CD4-positive, alpha-beta memory T cell (primary cell): ENCODE measurements around the gene PNMT. TPM values are rescaled to one million over a fixed set of nuclear protein-coding genes. Genes with fewer than 3 reads are reported as not detected.

Experiments used
- CTCF ChIA-PET: fragments of 350-600 bp; sonication (Branson Sonifier 250); formaldehyde crosslinking; loops from one replicate; lab custom pipeline; 2021; ENCODE audit warnings: inconsistent platforms; ENCODE audit not compliant: partially characterized antibody; lab: Charles Lee
- POLR2A ChIA-PET: fragments of 350-600 bp; sonication (Branson Sonifier 250); formaldehyde crosslinking; loops from one replicate; lab custom pipeline; 2021; ENCODE audit not compliant: partially characterized antibody; lab: Charles Lee
- DNase-seq, 5 donors: peaks; one replicate each; pipeline versions ENCODE4 v3.0.0 to v3.0.0-alpha.2; 2020 to 2022; ENCODE audit warnings: mixed read lengths in 1 of 5
- H3K27ac ChIP-seq: one replicate; pipeline ENCODE4 v1.7.0; 2013; ENCODE audit warnings: low read depth, low read length
- H3K27me3 ChIP-seq: 2 replicates; pipeline ENCODE4 v1.7.0; 2013; ENCODE audit warnings: mild to moderate bottlenecking, low read length, moderate library complexity; ENCODE audit not compliant: insufficient read depth
- H3K36me3 ChIP-seq: 2 replicates; pipeline ENCODE4 v1.7.0; 2013; ENCODE audit warnings: mild to moderate bottlenecking, low read length, moderate library complexity; ENCODE audit not compliant: insufficient read depth
- H3K4me1 ChIP-seq: 2 replicates; pipeline ENCODE4 v1.7.0; 2013; ENCODE audit warnings: mild to moderate bottlenecking, low read length, moderate library complexity; ENCODE audit not compliant: insufficient read depth
- H3K4me3 ChIP-seq, 2 donors: one replicate each; pipeline ENCODE4 v1.7.0; 2013; ENCODE audit warnings: low read length in 2 of 2, mild to moderate bottlenecking in 1 of 2
- H3K9me3 ChIP-seq, 2 donors: one replicate each; pipeline ENCODE4 v1.7.0; 2013; ENCODE audit warnings: low read length in 2 of 2, control low read depth in 1 of 2; ENCODE audit not compliant: control insufficient read depth in 1 of 2
- H3K27ac Mint-ChIP-seq, 7 donors: one replicate each; pipeline ENCODE4 v1.8.0; 2020 to 2021; ENCODE audit warnings: mixed read lengths in 7 of 7, mild to moderate bottlenecking in 6 of 7, inconsistent platforms in 3 of 7, moderate library complexity in 3 of 7
- H3K27me3 Mint-ChIP-seq, 2 donors: one replicate each; pipeline ENCODE4 v1.8.0; 2020 to 2021; ENCODE audit warnings: mixed read lengths in 2 of 2
- H3K36me3 Mint-ChIP-seq, 2 donors: one replicate each; pipeline ENCODE4 v1.8.0; 2020 to 2021; ENCODE audit warnings: mixed read lengths in 2 of 2, inconsistent platforms in 1 of 2, mild to moderate bottlenecking in 1 of 2
- H3K4me1 Mint-ChIP-seq, 4 donors: one replicate each; pipeline ENCODE4 v1.8.0; 2020 to 2021; ENCODE audit warnings: mixed read lengths in 4 of 4, mild to moderate bottlenecking in 1 of 4
- H3K4me3 Mint-ChIP-seq, 8 donors: one replicate each; pipeline ENCODE4 v1.8.0; 2020 to 2021; ENCODE audit warnings: mixed read lengths in 8 of 8, mild to moderate bottlenecking in 7 of 8, moderate library complexity in 6 of 8, inconsistent platforms in 3 of 8
- H3K9me3 Mint-ChIP-seq, 8 donors: one replicate each; pipeline ENCODE4 v1.8.0; 2020 to 2021; ENCODE audit warnings: mixed read lengths in 8 of 8, mild to moderate bottlenecking in 5 of 8, inconsistent platforms in 3 of 8, moderate library complexity in 1 of 8
- intact Hi-C: fragments of 100-400 bp; cut with micrococcal nuclease; formaldehyde crosslinking; loops from one replicate; pipeline ENCODE4 v1.15.1; 2023
- polyA plus RNA-seq, 2 donors: library from polyadenylated mRNA; unstranded; fragments of 300-500 nt; fragmentation: Illumina TruSeq; gene quantifications; one replicate each; pipeline ENCODE4 v1.2.3, GENCODE V29; 2021
- total RNA-seq, 2 experiments: library from RNA; stranded (reverse); gene quantifications; one replicate each; pipeline ENCODE4 v1.2.3, GENCODE V29; 2021

PNMT gene
- total and polyA plus RNA-seq, 4 experiments from 2014 or later: 0.55 TPM; not detected in 3

DNA sequence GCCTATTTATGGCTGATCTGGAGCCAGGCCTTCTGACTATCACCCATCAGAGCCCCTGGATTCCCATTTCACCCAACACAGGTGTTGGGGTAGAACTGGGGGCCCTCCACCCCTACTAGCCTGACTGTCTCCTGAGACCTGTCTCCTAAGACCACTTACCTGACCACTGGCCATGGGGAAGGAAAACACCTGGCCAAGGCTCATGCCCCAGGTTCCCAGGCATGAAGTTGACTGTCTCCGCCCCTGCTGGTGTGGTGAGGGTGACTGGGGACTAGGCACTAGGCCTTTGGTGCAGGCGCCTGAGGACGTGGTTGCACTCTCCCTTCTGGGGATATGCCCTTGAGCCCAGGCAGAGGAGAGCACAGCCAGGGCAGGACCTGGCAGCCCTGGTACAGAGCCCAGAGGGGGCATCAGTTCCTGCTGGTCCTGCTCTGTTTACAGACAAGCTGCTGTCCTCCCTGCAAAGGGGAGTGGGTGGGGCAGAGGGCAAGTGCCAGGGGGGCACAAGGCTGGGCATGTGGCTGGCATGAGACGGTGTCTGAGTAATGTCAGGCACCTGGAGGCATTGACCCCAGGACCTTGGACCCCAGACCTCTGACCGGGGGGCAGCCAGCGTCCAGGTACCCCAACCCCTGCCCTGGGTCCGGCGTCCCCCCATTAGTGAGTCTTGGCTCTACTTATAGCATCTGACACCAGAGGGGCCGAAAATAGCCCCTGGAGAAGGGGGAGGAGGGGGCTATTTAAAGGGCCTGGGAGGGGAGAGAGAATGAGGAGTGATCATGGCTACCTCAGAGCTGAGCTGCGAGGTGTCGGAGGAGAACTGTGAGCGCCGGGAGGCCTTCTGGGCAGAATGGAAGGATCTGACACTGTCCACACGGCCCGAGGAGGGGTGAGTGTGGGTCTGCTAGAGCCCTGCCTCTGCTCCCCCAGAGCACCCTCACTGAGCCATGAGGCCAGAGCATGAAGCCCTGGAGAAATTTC, 3.4 kb upstream of the PNMT start, which contains the start of gene TCAP:
TSS of gene TCAP (plus strand) at position 769 of the 981 bp plus-strand sequence. CDS start at position 780, 11 bp downstream.
- no peak within 1 kb of the TSS for H3K4me3 ChIP-seq
- no peaks in the 10 kb centered on the region for H3K9me3 Mint-ChIP-seq
- ChIA-PET POLR2A (interaction anchor here (1.4 to 4.1 kb wide), 3 partner anchors 11 to 23 kb away, joined by 3 to 22 read pairs (median 7); partner anchors contain the start of gene PGAP3), CTCF (interaction anchor here (1.0 to 4.3 kb wide), 4 partner anchors 8 to 43 kb away, joined by 3 to 41 read pairs (median 4); no protein-coding TSS in a partner anchor)
- peaks cover 12% of the 10 kb centered on the region for H3K27me3 ChIP-seq
- peaks cover 4 to 9% of the 10 kb centered on the region in 2 donors for H3K27me3 Mint-ChIP-seq
- no peak for DNase-seq
- H3K27ac Mint-ChIP-seq: peak within 1 kb of the TSS in 3 of 7 donors; percentile 8 to 59 (median 29)
- H3K4me3 Mint-ChIP-seq: peak within 1 kb of the TSS in 3 of 8 donors; percentile 25 to 73 (median 31)
- H3K27ac ChIP-seq: no peak within 1 kb of the TSS
- H3K4me1 ChIP-seq: peaks cover 12% of the 10 kb centered on the region
- H3K36me3 Mint-ChIP-seq: peaks cover 8 to 25% of the 10 kb centered on the region in 2 donors
- H3K36me3 ChIP-seq: peaks cover 26% of the 10 kb centered on the region
- H3K9me3 ChIP-seq: no peaks in the 10 kb centered on the region
- intact Hi-C loops: no loop called here
- H3K4me1 Mint-ChIP-seq: peaks cover 4 to 16% (median 6%) of the 10 kb centered on the region in 4 donors

DNA sequence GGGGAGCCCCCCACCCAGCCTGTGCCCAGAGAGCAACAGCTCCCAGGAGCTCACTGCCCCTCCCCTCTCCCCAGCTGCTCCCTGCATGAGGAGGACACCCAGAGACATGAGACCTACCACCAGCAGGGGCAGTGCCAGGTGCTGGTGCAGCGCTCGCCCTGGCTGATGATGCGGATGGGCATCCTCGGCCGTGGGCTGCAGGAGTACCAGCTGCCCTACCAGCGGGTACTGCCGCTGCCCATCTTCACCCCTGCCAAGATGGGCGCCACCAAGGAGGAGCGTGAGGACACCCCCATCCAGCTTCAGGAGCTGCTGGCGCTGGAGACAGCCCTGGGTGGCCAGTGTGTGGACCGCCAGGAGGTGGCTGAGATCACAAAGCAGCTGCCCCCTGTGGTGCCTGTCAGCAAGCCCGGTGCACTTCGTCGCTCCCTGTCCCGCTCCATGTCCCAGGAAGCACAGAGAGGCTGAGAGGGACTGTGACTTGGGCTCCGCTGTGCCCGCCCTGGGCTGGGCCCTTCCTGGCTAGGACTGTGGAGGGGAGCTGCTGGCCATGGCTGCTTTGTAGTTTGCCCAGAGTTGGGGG, 2.5 kb upstream of the PNMT start:
- H3K27ac Mint-ChIP-seq: peak overlapping the region in 2 of 7 donors; percentile 29 to 59
- no peaks in the 10 kb centered on the region for H3K9me3 Mint-ChIP-seq
- Histone ChIP-seq H3K36me3 (peaks cover 17% of the 10 kb centered on the region), H3K4me3 (no peak overlapping the region), H3K4me1 (peaks cover 12% of the 10 kb centered on the region), H3K9me3 (no peaks in the 10 kb centered on the region), H3K27me3 (peaks cover 12% of the 10 kb centered on the region), H3K27ac (no peak overlapping the region)
- DNase-seq: no peak
- intact Hi-C loops: no loop called here
- H3K27me3 Mint-ChIP-seq: peaks cover 4 to 10% of the 10 kb centered on the region in 2 donors
- ChIA-PET POLR2A (interaction anchor here (1.4 to 4.1 kb wide), 4 partner anchors 10 to 64 kb away, joined by 3 to 22 read pairs (median 6); partner anchors contain the start of genes MIEN1 and PGAP3), CTCF (interaction anchor here (0.7 to 4.3 kb wide), 5 partner anchors 10 to 137 kb away, joined by 4 to 41 read pairs (median 7); no protein-coding TSS in a partner anchor)
- peaks cover 4 to 16% (median 6%) of the 10 kb centered on the region in 4 donors for H3K4me1 Mint-ChIP-seq
- peaks cover 8 to 17% of the 10 kb centered on the region in 2 donors for H3K36me3 Mint-ChIP-seq
- peak overlapping the region in 3 of 8 donors; percentile 25 to 73 (median 31) for H3K4me3 Mint-ChIP-seq

DNA sequence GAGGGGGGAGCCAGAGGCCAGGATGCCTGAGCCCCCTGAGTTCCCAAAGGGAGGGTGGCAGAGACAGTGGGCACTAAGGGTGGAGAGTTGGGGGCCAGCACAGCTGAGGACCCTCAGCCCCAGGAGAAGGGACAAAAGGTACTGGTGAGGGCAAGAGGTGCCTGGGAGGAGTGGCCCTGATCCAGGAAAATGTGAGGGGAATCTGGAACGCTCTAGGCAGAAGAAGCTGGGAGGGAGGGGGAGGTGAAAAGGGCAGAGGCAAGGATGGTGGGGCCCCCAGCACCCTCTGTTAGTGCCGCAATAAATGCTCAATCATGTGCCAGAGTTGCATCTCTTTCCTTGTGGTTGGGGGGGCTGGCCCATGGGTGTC, 2.0 kb upstream of the PNMT start:
- Histone ChIP-seq H3K27ac (no peak overlapping the region), H3K9me3 (no peaks in the 10 kb centered on the region), H3K27me3 (peaks cover 12% of the 10 kb centered on the region), H3K4me1 (peaks cover 12% of the 10 kb centered on the region), H3K4me3 (no peak overlapping the region), H3K36me3 (peaks cover 13% of the 10 kb centered on the region)
- POLR2A ChIA-PET: interaction anchor here (1.4 to 4.1 kb wide), 5 partner anchors 10 to 64 kb away, joined by 3 to 22 read pairs (median 7); partner anchors contain the start of genes MIEN1 and PGAP3
- Mint-ChIP-seq H3K4me3 (no peak overlapping the region), H3K27ac (peak overlapping the region in 1 of 7 donors; percentile 59), H3K9me3 (no peaks in the 10 kb centered on the region), H3K4me1 (peaks cover 4 to 16% (median 6%) of the 10 kb centered on the region in 4 donors), H3K36me3 (peaks cover 5 to 14% of the 10 kb centered on the region in 2 donors), H3K27me3 (peaks cover 4 to 10% of the 10 kb centered on the region in 2 donors)
- CTCF ChIA-PET: interaction anchor here (0.6 to 4.3 kb wide), 7 partner anchors 10 to 136 kb away, joined by 3 to 41 read pairs (median 7); no protein-coding TSS in a partner anchor
- intact Hi-C loops: no loop called here
- no peak for DNase-seq

DNA sequence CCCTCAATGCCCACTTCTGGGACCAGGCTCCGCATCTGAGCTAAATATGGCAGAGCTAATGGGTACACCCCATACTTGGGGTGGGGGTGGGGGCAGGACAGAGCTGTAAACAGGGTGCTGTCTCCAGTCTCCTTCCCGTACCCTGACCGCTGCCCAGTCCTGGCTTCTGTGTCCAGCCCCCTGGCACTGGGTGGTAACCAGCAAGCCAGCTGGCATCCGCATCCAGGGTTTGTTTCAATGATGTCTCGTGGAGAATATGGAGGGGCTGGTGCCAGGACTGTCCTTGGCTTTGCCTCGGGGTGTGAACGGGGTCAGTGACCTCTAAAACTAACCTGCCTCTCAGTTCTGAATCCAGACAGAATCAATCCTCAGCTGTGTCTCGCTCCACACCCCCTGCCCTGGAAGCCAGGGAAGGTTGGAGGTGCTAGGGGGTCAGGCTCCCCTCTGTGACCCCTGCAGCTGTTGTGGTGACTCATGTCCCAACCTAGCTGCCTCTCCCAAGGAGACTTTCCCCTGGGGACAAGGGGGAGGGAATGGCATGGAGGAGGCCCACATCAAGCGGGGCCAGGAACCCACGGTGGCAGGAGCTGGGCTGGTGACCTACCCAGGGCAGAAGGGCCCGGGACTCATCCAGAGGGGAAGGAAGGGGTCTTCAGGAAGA, 1.5 kb upstream of the PNMT start:
- DNase-seq: no peak
- peak overlapping the region in 2 of 7 donors; percentile 24 to 59 for H3K27ac Mint-ChIP-seq
- H3K27me3 Mint-ChIP-seq: peaks cover 4 to 10% of the 10 kb centered on the region in 2 donors
- ChIA-PET POLR2A (interaction anchor here (1.2 to 4.1 kb wide), 6 partner anchors 9 to 63 kb away, joined by 3 to 22 read pairs (median 6); partner anchors contain the start of genes MIEN1 and PGAP3), CTCF (interaction anchor here (0.6 to 4.3 kb wide), 8 partner anchors 9 to 62 kb away, joined by 3 to 41 read pairs (median 6); no protein-coding TSS in a partner anchor)
- Histone ChIP-seq H3K4me3 (no peak overlapping the region), H3K27me3 (peaks cover 12% of the 10 kb centered on the region), H3K4me1 (peaks cover 12% of the 10 kb centered on the region), H3K27ac (no peak overlapping the region), H3K36me3 (peaks cover 7% of the 10 kb centered on the region), H3K9me3 (no peaks in the 10 kb centered on the region)
- peak overlapping the region in 6 of 8 donors; percentile 36 to 68 (median 50) for H3K4me3 Mint-ChIP-seq
- H3K36me3 Mint-ChIP-seq: peaks cover under 1 to 9% of the 10 kb centered on the region in 2 donors
- no peaks in the 10 kb centered on the region for H3K9me3 Mint-ChIP-seq
- intact Hi-C loops: no loop called here
- H3K4me1 Mint-ChIP-seq: peaks cover 5 to 16% (median 6%) of the 10 kb centered on the region in 4 donors

DNA sequence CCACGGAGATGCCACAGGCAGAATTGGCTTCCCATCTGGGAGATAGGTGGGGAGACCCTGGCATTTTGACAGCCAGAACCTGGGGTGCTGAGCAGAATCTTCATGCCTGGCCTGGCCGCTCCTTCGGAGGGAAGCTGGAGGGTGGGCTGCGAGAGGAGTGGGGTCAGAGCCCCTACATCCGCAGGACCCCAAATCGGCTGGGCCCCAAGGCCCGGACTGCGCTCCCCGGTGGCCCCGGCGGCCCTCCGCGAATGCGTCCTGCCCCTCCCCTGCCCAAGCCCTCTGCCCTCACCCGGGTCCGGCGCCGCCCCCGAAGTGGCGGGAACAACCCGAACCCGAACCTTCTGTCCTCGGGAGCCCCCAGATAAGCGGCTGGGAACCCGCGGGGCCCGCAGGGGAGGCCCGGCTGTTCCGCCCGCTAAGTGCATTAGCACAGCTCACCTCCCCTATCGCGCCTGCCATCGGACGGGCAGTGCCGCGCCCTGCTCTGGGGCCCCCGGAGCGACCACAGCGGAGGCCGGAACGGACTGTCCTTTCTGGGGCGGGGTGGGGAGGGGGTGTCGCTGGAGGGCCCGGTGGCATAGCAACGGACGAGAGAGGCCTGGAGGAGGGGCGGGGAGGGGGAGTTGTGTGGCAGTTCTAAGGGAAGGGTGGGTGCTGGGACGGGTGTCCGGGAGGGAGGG, 850 bp upstream of the PNMT start:
- Histone ChIP-seq H3K9me3 (no peaks in the 10 kb centered on the region), H3K36me3 (peaks cover under 1% of the 10 kb centered on the region), H3K27me3 (peaks cover 12% of the 10 kb centered on the region), H3K4me1 (peaks cover 12% of the 10 kb centered on the region), H3K4me3 (peak overlapping the region in 1 of 2 donors; percentile 45), H3K27ac (no peak overlapping the region)
- peak overlapping the region in 7 of 8 donors; percentile 22 to 68 (median 57) for H3K4me3 Mint-ChIP-seq
- H3K4me1 Mint-ChIP-seq: peaks cover 6 to 20% (median 7%) of the 10 kb centered on the region in 4 donors
- no peaks in the 10 kb centered on the region for H3K9me3 Mint-ChIP-seq
- intact Hi-C loops: no loop called here
- peaks cover 4 to 10% of the 10 kb centered on the region in 2 donors for H3K27me3 Mint-ChIP-seq
- ChIA-PET POLR2A (interaction anchor here (0.5 to 4.1 kb wide), 7 partner anchors 8 to 522 kb away, joined by 3 to 22 read pairs (median 6); partner anchors contain the start of gene MIEN1), CTCF (interaction anchor here (0.7 to 5.2 kb wide), 12 partner anchors 9 to 47 kb away, joined by 3 to 58 read pairs (median 8); no protein-coding TSS in a partner anchor)
- H3K36me3 Mint-ChIP-seq: peaks cover 0 to 5% of the 10 kb centered on the region in 2 donors
- peak overlapping the region in 1 of 7 donors; percentile 29 for H3K27ac Mint-ChIP-seq
- no peak for DNase-seq
